Natural killer cell (primary cell): ENCODE measurements around the gene SLC9A4. TPM values are rescaled to one million over a fixed set of nuclear protein-coding genes. Genes with fewer than 3 reads are reported as not detected.
A peak's percentile ranks its signal among the peaks of the same experiment; 100 is the strongest.

ENCODE experiments used
- ATAC-seq, 3 donors: fragments of 150-1000 bp in 2 of 3; fragments of 200-7000 bp in 1 of 3; cut with Tn5 transposase; 1 replicate in 1 of 3; 2 replicates in 2 of 3; pipeline ENCODE4 v1.10.0; 2021; ENCODE audit warnings: mild to moderate bottlenecking in 2 of 3, moderate library complexity in 2 of 3
- DNase-seq, 2 donors: peaks; one replicate each; pipeline versions ENCODE4 v3.0.0 to v3.0.0-alpha.2; 2013 to 2021; ENCODE audit warnings: mixed read lengths in 1 of 2
- H3K27ac ChIP-seq: one replicate; pipeline ENCODE4 v1.5.1; 2013; ENCODE audit warnings: mild to moderate bottlenecking, low read length
- H3K27me3 ChIP-seq: one replicate; pipeline ENCODE4 v1.6.1; 2013; ENCODE audit warnings: low read length; ENCODE audit not compliant: control insufficient read depth, insufficient read depth
- H3K36me3 ChIP-seq: one replicate; pipeline ENCODE4 v1.6.1; 2013; ENCODE audit warnings: low read length; ENCODE audit not compliant: control insufficient read depth, insufficient read depth
- H3K4me1 ChIP-seq: one replicate; pipeline ENCODE4 v1.6.1; 2013; ENCODE audit warnings: low read length; ENCODE audit not compliant: control insufficient read depth, insufficient read depth
- H3K4me3 ChIP-seq: one replicate; pipeline ENCODE4 v1.5.1; 2013; ENCODE audit warnings: low read length
- H3K9me3 ChIP-seq: one replicate; pipeline ENCODE4 v1.6.1; 2013; ENCODE audit warnings: low read length; ENCODE audit not compliant: control insufficient read depth, insufficient read depth
- H3K27ac Mint-ChIP-seq, 2 donors: one replicate each; pipeline ENCODE4 v1.8.0; 2022; ENCODE audit warnings: mild to moderate bottlenecking in 2 of 2, mixed read lengths in 2 of 2, moderate library complexity in 1 of 2
- H3K27me3 Mint-ChIP-seq, 2 donors: one replicate each; pipeline ENCODE4 v1.8.0; 2022; ENCODE audit warnings: low read depth in 2 of 2, mixed read lengths in 2 of 2
- H3K36me3 Mint-ChIP-seq: one replicate; pipeline ENCODE4 v1.8.0; 2022; ENCODE audit warnings: mixed read lengths
- H3K4me1 Mint-ChIP-seq, 2 donors: one replicate each; pipeline ENCODE4 v1.8.0; 2022; ENCODE audit warnings: mixed read lengths in 2 of 2
- H3K4me3 Mint-ChIP-seq: one replicate; pipeline ENCODE4 v1.8.0; 2022; ENCODE audit warnings: mild to moderate bottlenecking, moderate library complexity, mixed read lengths
- H3K9me3 Mint-ChIP-seq, 2 donors: one replicate each; pipeline ENCODE4 v1.8.0; 2022; ENCODE audit warnings: mixed read lengths in 2 of 2
- CTCF ChIP-seq: fragments of 200-600 bp; IDR thresholded peaks from one replicate; pipeline ENCODE4 v1.8.0; 2022; ENCODE audit warnings: antibody characterized with exemption
- WGBS: methylation state at CpG from one replicate; pipeline ENCODE4 v1.1.7; 2013; ENCODE audit warnings: missing lambda C conversion rate; ENCODE audit not compliant: insufficient coverage; 5-methylcytosine and 5-hydroxymethylcytosine counted together
- intact Hi-C: fragments of 100-400 bp; cut with micrococcal nuclease; formaldehyde crosslinking; loops from one replicate; pipeline ENCODE4 v1.14.2; 2022
- total RNA-seq, 4 donors: library from RNA; stranded (reverse); fragments of 120-200 nt in 1 of 4; gene quantifications; one replicate each; pipeline versions ENCODE4 v1.2.3 to v1.2.4, GENCODE V29; 2013 to 2022

Gene SLC9A4
- total RNA-seq, 3 donors from 2014 or later (not counting 1 experiment from before 2014, with no cell fraction given): 0.19 to 0.38 TPM; not detected in 1

GRCh38 chr2:102492006-102492405 lies 19.0 kb downstream of the SLC9A4 start:
- Mint-ChIP-seq H3K27me3 (peaks cover 0 to 3% of the 10 kb centered on the region in 2 donors), H3K4me1 (peaks cover 41 to 43% of the 10 kb centered on the region in 2 donors), H3K36me3 (peaks cover 16% of the 10 kb centered on the region), H3K27ac (no peak overlapping the region), H3K4me3 (no peak overlapping the region), H3K9me3 (no peaks in the 10 kb centered on the region)
- H3K9me3 ChIP-seq: no peaks in the 10 kb centered on the region
- H3K27ac ChIP-seq: no peak overlapping the region
- H3K4me1 ChIP-seq: peaks cover 28% of the 10 kb centered on the region
- H3K36me3 ChIP-seq: no peaks in the 10 kb centered on the region
- no peaks in the 10 kb centered on the region for H3K27me3 ChIP-seq
- intact Hi-C loops: no loop called here
- ATAC-seq: no peak
- no peak for TF ChIP-seq CTCF
- no peak overlapping the region for H3K4me3 ChIP-seq
- no peak for DNase-seq

DNA sequence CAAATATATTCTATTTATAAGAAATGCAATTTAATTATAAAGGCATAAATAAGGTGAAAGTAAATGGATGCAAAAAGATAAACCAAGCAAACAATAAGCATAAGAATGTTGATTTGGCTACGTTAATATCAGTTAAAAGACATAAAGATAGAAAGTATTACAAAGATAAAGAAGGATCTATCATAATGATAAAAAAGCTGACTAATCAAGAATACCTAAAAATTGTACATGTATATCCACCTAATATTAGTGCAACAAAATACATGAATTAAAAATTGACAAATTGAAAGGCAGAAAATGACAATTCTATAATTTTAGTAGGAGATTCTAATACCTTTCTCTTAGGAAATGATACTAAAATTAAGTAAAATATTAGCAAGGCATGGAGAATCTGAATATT lies 21.5 kb downstream of the SLC9A4 start:
- H3K36me3 Mint-ChIP-seq: peaks cover 16% of the 10 kb centered on the region

DNA sequence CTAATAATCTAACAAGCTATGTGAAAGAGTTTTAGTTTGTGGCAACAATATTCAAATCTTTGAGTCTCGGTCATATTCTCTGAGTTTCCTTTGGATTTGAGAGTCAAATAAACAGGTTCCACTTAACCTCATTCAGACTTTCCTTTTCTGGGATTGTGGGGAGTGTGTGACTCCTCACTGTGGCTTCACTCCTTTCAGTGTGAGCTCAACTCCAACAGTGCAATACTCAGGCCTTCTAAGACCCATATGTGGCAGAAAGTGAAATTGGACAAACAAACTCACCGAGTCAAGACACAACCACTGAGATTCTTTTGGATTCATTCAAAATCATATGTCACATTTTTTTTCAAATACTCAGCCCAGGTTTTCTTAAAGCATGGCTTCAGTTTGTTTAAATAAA lies 25.4 kb downstream of the SLC9A4 start:
- Mint-ChIP-seq H3K4me3 (no peak overlapping the region), H3K9me3 (no peaks in the 10 kb centered on the region), H3K27ac (peak overlapping the region in 1 of 2 donors; percentile 4), H3K4me1 (peaks cover 8 to 21% of the 10 kb centered on the region in 2 donors), H3K27me3 (no peaks in the 10 kb centered on the region), H3K36me3 (peaks cover 7% of the 10 kb centered on the region)
- WGBS: 79% methylated on average over 2 of the region's 2 CpGs
- no peaks in the 10 kb centered on the region for H3K27me3 ChIP-seq
- H3K9me3 ChIP-seq: no peaks in the 10 kb centered on the region
- ATAC-seq (no peak), DNase-seq (no peak)
- intact Hi-C loops: no loop called here
- TF ChIP-seq CTCF: no peak
- H3K4me3 ChIP-seq: no peak overlapping the region
- H3K36me3 ChIP-seq: no peaks in the 10 kb centered on the region
- no peak overlapping the region for H3K27ac ChIP-seq
- peaks cover 3% of the 10 kb centered on the region for H3K4me1 ChIP-seq

More for the DNA sequence above, 21.5 kb downstream of the SLC9A4 start:
- WGBS: no CpG with 5 or more reads among the region's 1 CpG
- no peak for ATAC-seq
- Mint-ChIP-seq H3K27ac (no peak overlapping the region), H3K27me3 (peaks cover 0 to 3% of the 10 kb centered on the region in 2 donors), H3K9me3 (no peaks in the 10 kb centered on the region), H3K4me1 (peaks cover 29 to 31% of the 10 kb centered on the region in 2 donors), H3K4me3 (no peak overlapping the region)
- H3K4me1 ChIP-seq: peaks cover 6% of the 10 kb centered on the region
- no peaks in the 10 kb centered on the region for H3K27me3 ChIP-seq
- DNase-seq: no peak
- no peaks in the 10 kb centered on the region for H3K9me3 ChIP-seq
- TF ChIP-seq CTCF: no peak
- H3K27ac ChIP-seq: no peak overlapping the region
- intact Hi-C loops: no loop called here
- no peak overlapping the region for H3K4me3 ChIP-seq
- no peaks in the 10 kb centered on the region for H3K36me3 ChIP-seq

DNA sequence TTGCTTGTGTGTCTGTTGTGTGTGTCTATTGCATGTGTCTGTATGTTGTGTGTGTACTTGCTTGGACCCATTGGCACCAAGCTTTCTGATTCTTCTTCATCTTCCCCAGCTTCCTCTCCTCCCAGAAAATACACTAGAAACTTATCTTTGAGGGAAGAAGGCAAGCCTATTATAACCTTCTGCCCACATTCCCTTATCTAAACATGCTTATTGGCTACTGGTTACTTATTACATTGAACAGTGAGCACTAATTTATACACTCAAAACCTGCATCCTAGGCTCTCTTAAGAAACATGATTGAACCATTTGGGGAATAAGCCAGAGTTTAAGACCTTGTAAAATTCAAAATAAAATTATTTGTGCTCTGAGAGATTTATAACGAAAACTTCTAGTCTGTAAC lies 26.5 kb downstream of the SLC9A4 start:
- H3K4me1 Mint-ChIP-seq: peaks cover 8 to 21% of the 10 kb centered on the region in 2 donors
- no CpG with 5 or more reads among the region's 1 CpG for WGBS

More for the DNA sequence above, 26.5 kb downstream of the SLC9A4 start:
- no peak for DNase-seq
- no peak for TF ChIP-seq CTCF
- Histone ChIP-seq H3K4me1 (peaks cover 3% of the 10 kb centered on the region), H3K4me3 (no peak overlapping the region), H3K27ac (no peak overlapping the region), H3K27me3 (no peaks in the 10 kb centered on the region), H3K9me3 (no peaks in the 10 kb centered on the region), H3K36me3 (no peaks in the 10 kb centered on the region)
- ATAC-seq: no peak
- Mint-ChIP-seq H3K27me3 (no peaks in the 10 kb centered on the region), H3K27ac (no peak overlapping the region), H3K36me3 (no peaks in the 10 kb centered on the region), H3K4me3 (no peak overlapping the region), H3K9me3 (no peaks in the 10 kb centered on the region)
- intact Hi-C loops: no loop called here
